IPS-20b (cell line): ENCODE results near the gene FOXN4.

Source experiments
- H3K27ac ChIP-seq: one replicate; pipeline ENCODE4 v1.5.1; 2013; ENCODE audit warnings: low read length
- H3K27me3 ChIP-seq: 2 replicates; pipeline ENCODE4 v1.6.1; 2013; ENCODE audit warnings: mild to moderate bottlenecking, low read length, inconsistent platforms; ENCODE audit not compliant: insufficient read depth
- H3K36me3 ChIP-seq: 2 replicates; pipeline ENCODE4 v1.6.1; 2013; ENCODE audit warnings: low read depth, mild to moderate bottlenecking, inconsistent platforms, low read length, moderate library complexity; ENCODE audit not compliant: insufficient read depth
- H3K4me1 ChIP-seq: 2 replicates; pipeline ENCODE4 v1.6.1; 2013; ENCODE audit warnings: mild to moderate bottlenecking, control low read depth, inconsistent platforms, low read length, moderate library complexity; ENCODE audit not compliant: insufficient read depth
- H3K4me3 ChIP-seq: 2 replicates; pipeline ENCODE4 v1.5.1; 2013; ENCODE audit warnings: mild to moderate bottlenecking, low read length, inconsistent platforms
- H3K9ac ChIP-seq: 2 replicates; pipeline ENCODE4 v1.6.1; 2013; ENCODE audit warnings: low read depth, mild to moderate bottlenecking, inconsistent platforms, low read length, moderate library complexity
- H3K9me3 ChIP-seq: 2 replicates; pipeline ENCODE4 v1.6.1; 2013; ENCODE audit warnings: mild to moderate bottlenecking, low read depth, low read length, inconsistent platforms; ENCODE audit not compliant: insufficient read depth

Gene FOXN4

GRCh38 chr12:109308534-109309380, at the start of gene FOXN4:
Gene FOXN4, minus strand, starts transcription at chr12:109309284. Its CDS starts 963 bp downstream, at chr12:109308321.
- Histone ChIP-seq H3K4me3 (peak within 1 kb of the TSS; percentile 69), H3K9ac (no peak within 1 kb of the TSS), H3K27ac (no peak within 1 kb of the TSS), H3K27me3 (peaks cover 86% of the 10 kb centered on the region), H3K9me3 (no peaks in the 10 kb centered on the region), H3K36me3 (no peaks in the 10 kb centered on the region), H3K4me1 (no peaks in the 10 kb centered on the region)

- Histone ChIP-seq H3K4me1 (no peaks in the 10 kb centered on the region), H3K27ac (no peak overlapping the region), H3K27me3 (0 out of 2 replicates have a peak, but pooled peaks cover 4% of the 10 kb centered on the region), H3K4me3 (no peak overlapping the region), H3K9ac (no peak overlapping the region), H3K36me3 (no peaks in the 10 kb centered on the region), H3K9me3 (no peaks in the 10 kb centered on the region)
Observed at GRCh38 chr12:109358154-109358869, 49.2 kb upstream of the FOXN4 start.

- Histone ChIP-seq H3K9ac (no peak overlapping the region), H3K9me3 (no peaks in the 10 kb centered on the region), H3K27me3 (0 out of 2 replicates have a peak, but pooled peaks cover 4% of the 10 kb centered on the region), H3K4me1 (no peaks in the 10 kb centered on the region), H3K4me3 (no peak overlapping the region), H3K36me3 (no peaks in the 10 kb centered on the region), H3K27ac (no peak overlapping the region)
Observed at GRCh38 chr12:109357032-109357431, 47.9 kb upstream of the FOXN4 start.

- no peak overlapping the region for H3K27ac ChIP-seq
- H3K27me3 ChIP-seq: 0 out of 2 replicates have a peak, but pooled peaks cover 4% of the 10 kb centered on the region
- H3K9ac ChIP-seq: no peak overlapping the region
- H3K4me1 ChIP-seq: no peaks in the 10 kb centered on the region
- no peak overlapping the region for H3K4me3 ChIP-seq
- no peaks in the 10 kb centered on the region for H3K9me3 ChIP-seq
- no peaks in the 10 kb centered on the region for H3K36me3 ChIP-seq
Observed at GRCh38 chr12:109356577-109356976, 47.5 kb upstream of the FOXN4 start.

GRCh38 chr12:109352184-109352583, 43.1 kb upstream of the FOXN4 start:
- H3K4me3 ChIP-seq: no peak overlapping the region
- no peak overlapping the region for H3K27ac ChIP-seq
- H3K9ac ChIP-seq: no peak overlapping the region
- H3K36me3 ChIP-seq: no peaks in the 10 kb centered on the region
- no peaks in the 10 kb centered on the region for H3K9me3 ChIP-seq
- H3K27me3 ChIP-seq: 0 out of 2 replicates have a peak, but pooled peaks cover 2% of the 10 kb centered on the region
- no peaks in the 10 kb centered on the region for H3K4me1 ChIP-seq

GRCh38 chr12:109347589-109347988, 38.5 kb upstream of the FOXN4 start, which contains the start of gene MYO1H:
Gene MYO1H, plus strand, starts transcription at chr12:109347900. Its CDS starts 61 bp downstream, at chr12:109347961.
- H3K27me3 ChIP-seq: no peaks in the 10 kb centered on the region
- no peaks in the 10 kb centered on the region for H3K36me3 ChIP-seq

GRCh38 chr12:109346920-109347319, 37.8 kb upstream of the FOXN4 start:
- no peaks in the 10 kb centered on the region for H3K27me3 ChIP-seq
- no peaks in the 10 kb centered on the region for H3K36me3 ChIP-seq
- H3K9ac ChIP-seq: no peak overlapping the region

More at GRCh38 chr12:109347589-109347988, 38.5 kb upstream of the FOXN4 start, which contains the start of gene MYO1H:
- no peak within 1 kb of the TSS for H3K27ac ChIP-seq
- no peak within 1 kb of the TSS for H3K9ac ChIP-seq
- H3K9me3 ChIP-seq: no peaks in the 10 kb centered on the region
- H3K4me1 ChIP-seq: no peaks in the 10 kb centered on the region
- no peak within 1 kb of the TSS for H3K4me3 ChIP-seq

GRCh38 chr12:109345428-109345827, 36.3 kb upstream of the FOXN4 start:
- Histone ChIP-seq H3K27ac (no peak overlapping the region), H3K27me3 (no peaks in the 10 kb centered on the region), H3K4me3 (no peak overlapping the region), H3K9me3 (no peaks in the 10 kb centered on the region), H3K9ac (no peak overlapping the region), H3K36me3 (no peaks in the 10 kb centered on the region), H3K4me1 (no peaks in the 10 kb centered on the region)

More at GRCh38 chr12:109346920-109347319, 37.8 kb upstream of the FOXN4 start:
- H3K9me3 ChIP-seq: no peaks in the 10 kb centered on the region
- H3K27ac ChIP-seq: no peak overlapping the region
- no peak overlapping the region for H3K4me3 ChIP-seq
- no peaks in the 10 kb centered on the region for H3K4me1 ChIP-seq

- Histone ChIP-seq H3K4me3 (no peak overlapping the region), H3K4me1 (no peaks in the 10 kb centered on the region), H3K27me3 (no peaks in the 10 kb centered on the region), H3K9ac (no peak overlapping the region), H3K27ac (no peak overlapping the region), H3K36me3 (no peaks in the 10 kb centered on the region), H3K9me3 (no peaks in the 10 kb centered on the region)
Observed at GRCh38 chr12:109343677-109344076, 34.6 kb upstream of the FOXN4 start.

GRCh38 chr12:109336593-109336992, 27.5 kb upstream of the FOXN4 start:
- H3K27me3 ChIP-seq: no peaks in the 10 kb centered on the region
- H3K36me3 ChIP-seq: no peaks in the 10 kb centered on the region
- H3K4me3 ChIP-seq: no peak overlapping the region
- H3K27ac ChIP-seq: no peak overlapping the region
- H3K4me1 ChIP-seq: no peaks in the 10 kb centered on the region
- H3K9me3 ChIP-seq: no peaks in the 10 kb centered on the region
- H3K9ac ChIP-seq: no peak overlapping the region

- Histone ChIP-seq H3K27ac (no peak overlapping the region), H3K27me3 (no peaks in the 10 kb centered on the region), H3K9me3 (no peaks in the 10 kb centered on the region), H3K9ac (no peak overlapping the region), H3K4me3 (no peak overlapping the region), H3K36me3 (no peaks in the 10 kb centered on the region), H3K4me1 (no peaks in the 10 kb centered on the region)
Observed at GRCh38 chr12:109334887-109335286, 25.8 kb upstream of the FOXN4 start.
